A673 (cell line): Measurements from ENCODE around the gene IQCH. TPM values are rescaled to one million over a fixed set of nuclear protein-coding genes. Genes with fewer than 3 reads are reported as not detected.

ENCODE experiments used
- BruUV-seq: library from RNA; stranded (reverse); fragments of 400-500 nt; replicated peaks from 2 replicates; lab custom pipeline; 2021; lab: Mats Ljungman, UMichigan
- CTCF ChIA-PET: fragments of 300-600 bp; sonication (Branson Sonifier 250); formaldehyde crosslinking; loops from one replicate; lab custom pipeline; 2022; ENCODE audit warnings: antibody characterized with exemption; lab: Charles Lee
- POLR2A ChIA-PET: fragments of 300-600 bp; sonication (Branson Sonifier 250); formaldehyde crosslinking; loops from one replicate; lab custom pipeline; 2022; ENCODE audit warnings: antibody characterized with exemption; ENCODE audit not compliant: low non-redundant PET; lab: Charles Lee
- DNase-seq: peaks from one replicate; pipeline ENCODE4 v3.0.0-alpha.2; 2015; ENCODE audit warnings: low spot score
- H3K27ac ChIP-seq: fragments of 200-600 bp; sonication (generic); 2 replicates; pipeline ENCODE4 v1.5.1; 2016; ENCODE audit warnings: mixed run types, low read depth, mild to moderate bottlenecking, mixed read lengths, antibody characterized with exemption, low read length; ENCODE audit not compliant: poor library complexity, severe bottlenecking
- H3K27me3 ChIP-seq: fragments of 200-600 bp; sonication (generic); replicated peaks from 2 replicates; pipeline ENCODE4 v1.6.1; 2017; ENCODE audit warnings: mixed run types, low read depth, mild to moderate bottlenecking, mixed read lengths, antibody characterized with exemption, low read length; ENCODE audit not compliant: insufficient read depth, poor library complexity
- H3K36me3 ChIP-seq: fragments of 200-600 bp; sonication (generic); 2 replicates; pipeline ENCODE4 v1.6.1; 2016; ENCODE audit warnings: mixed run types, mild to moderate bottlenecking, mixed read lengths, antibody characterized with exemption, low read length; ENCODE audit not compliant: insufficient read depth, poor library complexity, severe bottlenecking
- H3K4me1 ChIP-seq: fragments of 200-600 bp; sonication (generic); 2 replicates; pipeline ENCODE4 v1.6.1; 2017; ENCODE audit warnings: mixed run types, mild to moderate bottlenecking, mixed read lengths, antibody characterized with exemption, low read length; ENCODE audit not compliant: insufficient read depth, poor library complexity, severe bottlenecking
- H3K4me3 ChIP-seq: fragments of 200-600 bp; sonication (generic); 2 replicates; pipeline ENCODE4 v1.5.1; 2016; ENCODE audit warnings: low read depth, mixed run types, mild to moderate bottlenecking, mixed read lengths, low read length; ENCODE audit not compliant: poor library complexity, severe bottlenecking
- H3K9me3 ChIP-seq: fragments of 200-600 bp; sonication (generic); 2 replicates; pipeline ENCODE4 v1.6.1; 2016; ENCODE audit warnings: mixed run types, low read depth, mild to moderate bottlenecking, mixed read lengths, antibody characterized with exemption, low read length; ENCODE audit not compliant: poor library complexity, severe bottlenecking
- EZH2 ChIP-seq: fragments of 200-600 bp; sonication (generic); IDR thresholded peaks from 2 replicates; pipeline ENCODE4 v1.6.1; 2017; ENCODE audit warnings: borderline replicate concordance, low read depth, mild to moderate bottlenecking, mixed read lengths, antibody characterized with exemption, low read length; ENCODE audit not compliant: poor library complexity, severe bottlenecking
- intact Hi-C: fragments of 100-400 bp; cut with micrococcal nuclease; formaldehyde crosslinking; loops from one replicate; pipeline ENCODE4 v1.10.0; 2022; ENCODE audit not compliant: unreplicated experiment
- total RNA-seq: library from RNA; stranded (reverse); gene quantifications from 2 replicates; pipeline ENCODE4 v1.2.3, GENCODE V29; 2021
- TF ChIP-seq, protein P1 (sequence below): fragments of 300-800, 200-600 bp; sonication (generic); conservative IDR thresholded peaks from 2 replicates; pipeline ENCODE4 v1.5.1; 2017; ENCODE audit warnings: low read depth, mild to moderate bottlenecking, antibody characterized with exemption, low read length, moderate library complexity, mixed read lengths

Gene IQCH
- total RNA-seq, 1 experiment from 2014 or later: 1.7 TPM

DNA sequence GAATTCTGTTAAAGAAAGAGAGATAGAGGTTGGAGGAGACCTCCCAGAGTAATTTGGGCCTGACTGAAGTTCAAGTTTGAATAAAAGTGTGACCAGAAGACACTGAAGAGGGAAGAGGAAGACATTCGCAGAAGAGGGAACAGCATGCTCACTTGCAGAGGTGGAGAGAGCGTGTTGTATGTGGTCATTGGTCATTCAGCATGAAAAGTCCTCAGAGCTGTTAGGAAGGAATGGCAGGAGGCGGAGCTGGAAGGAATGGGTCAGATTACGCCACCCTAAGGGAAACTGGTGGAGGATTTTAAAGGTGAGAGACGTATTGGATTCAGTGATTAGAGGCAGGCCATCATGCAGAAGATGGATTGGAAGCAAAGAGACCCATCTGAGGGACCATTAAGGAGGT is 41.6 kb downstream of the IQCH start:
- Histone ChIP-seq H3K9me3 (no peaks in the 10 kb centered on the region), H3K4me3 (no peak overlapping the region), H3K4me1 (no peaks in the 10 kb centered on the region), H3K36me3 (no peaks in the 10 kb centered on the region), H3K27ac (no peak overlapping the region), H3K27me3 (no peaks in the 10 kb centered on the region)
- POLR2A ChIA-PET: no interaction called here
- CTCF ChIA-PET: no interaction called here
- intact Hi-C loops: no loop called here
- no peak for TF ChIP-seq EZH2
- TF ChIP-seq, protein P1, sequence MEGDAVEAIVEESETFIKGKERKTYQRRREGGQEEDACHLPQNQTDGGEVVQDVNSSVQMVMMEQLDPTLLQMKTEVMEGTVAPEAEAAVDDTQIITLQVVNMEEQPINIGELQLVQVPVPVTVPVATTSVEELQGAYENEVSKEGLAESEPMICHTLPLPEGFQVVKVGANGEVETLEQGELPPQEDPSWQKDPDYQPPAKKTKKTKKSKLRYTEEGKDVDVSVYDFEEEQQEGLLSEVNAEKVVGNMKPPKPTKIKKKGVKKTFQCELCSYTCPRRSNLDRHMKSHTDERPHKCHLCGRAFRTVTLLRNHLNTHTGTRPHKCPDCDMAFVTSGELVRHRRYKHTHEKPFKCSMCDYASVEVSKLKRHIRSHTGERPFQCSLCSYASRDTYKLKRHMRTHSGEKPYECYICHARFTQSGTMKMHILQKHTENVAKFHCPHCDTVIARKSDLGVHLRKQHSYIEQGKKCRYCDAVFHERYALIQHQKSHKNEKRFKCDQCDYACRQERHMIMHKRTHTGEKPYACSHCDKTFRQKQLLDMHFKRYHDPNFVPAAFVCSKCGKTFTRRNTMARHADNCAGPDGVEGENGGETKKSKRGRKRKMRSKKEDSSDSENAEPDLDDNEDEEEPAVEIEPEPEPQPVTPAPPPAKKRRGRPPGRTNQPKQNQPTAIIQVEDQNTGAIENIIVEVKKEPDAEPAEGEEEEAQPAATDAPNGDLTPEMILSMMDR: no peak
- no peak for DNase-seq
- no TSS peak for BruUV-seq

DNA sequence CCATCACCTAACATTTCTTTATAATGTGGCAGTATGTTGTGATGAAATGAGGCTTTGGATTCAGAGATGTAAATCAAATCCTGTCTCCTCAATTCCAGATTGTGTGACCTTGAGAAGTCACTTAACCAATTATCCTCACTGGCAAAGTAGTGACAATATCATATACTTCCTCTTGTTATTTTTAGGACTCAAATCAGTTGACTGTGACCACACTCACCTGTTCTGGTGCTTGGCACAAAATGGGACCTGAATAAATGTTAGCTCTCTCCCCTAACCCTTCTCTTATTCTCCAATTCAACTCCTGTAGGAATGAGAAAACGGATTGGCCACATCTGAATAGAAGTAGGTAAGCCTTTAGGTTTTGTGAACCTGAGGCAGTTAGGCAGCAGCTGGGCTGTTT is 42.1 kb downstream of the IQCH start:
- ChIA-PET POLR2A (no interaction called here), CTCF (no interaction called here)
- no TSS peak for BruUV-seq
- no peak for DNase-seq
- H3K9me3 ChIP-seq: no peaks in the 10 kb centered on the region
- TF ChIP-seq EZH2: no peak
- TF ChIP-seq, protein P1: no peak
- intact Hi-C loops: no loop called here
- no peak overlapping the region for H3K4me3 ChIP-seq
- no peak overlapping the region for H3K27ac ChIP-seq
- no peaks in the 10 kb centered on the region for H3K27me3 ChIP-seq
- no peaks in the 10 kb centered on the region for H3K36me3 ChIP-seq
- H3K4me1 ChIP-seq: no peaks in the 10 kb centered on the region

DNA sequence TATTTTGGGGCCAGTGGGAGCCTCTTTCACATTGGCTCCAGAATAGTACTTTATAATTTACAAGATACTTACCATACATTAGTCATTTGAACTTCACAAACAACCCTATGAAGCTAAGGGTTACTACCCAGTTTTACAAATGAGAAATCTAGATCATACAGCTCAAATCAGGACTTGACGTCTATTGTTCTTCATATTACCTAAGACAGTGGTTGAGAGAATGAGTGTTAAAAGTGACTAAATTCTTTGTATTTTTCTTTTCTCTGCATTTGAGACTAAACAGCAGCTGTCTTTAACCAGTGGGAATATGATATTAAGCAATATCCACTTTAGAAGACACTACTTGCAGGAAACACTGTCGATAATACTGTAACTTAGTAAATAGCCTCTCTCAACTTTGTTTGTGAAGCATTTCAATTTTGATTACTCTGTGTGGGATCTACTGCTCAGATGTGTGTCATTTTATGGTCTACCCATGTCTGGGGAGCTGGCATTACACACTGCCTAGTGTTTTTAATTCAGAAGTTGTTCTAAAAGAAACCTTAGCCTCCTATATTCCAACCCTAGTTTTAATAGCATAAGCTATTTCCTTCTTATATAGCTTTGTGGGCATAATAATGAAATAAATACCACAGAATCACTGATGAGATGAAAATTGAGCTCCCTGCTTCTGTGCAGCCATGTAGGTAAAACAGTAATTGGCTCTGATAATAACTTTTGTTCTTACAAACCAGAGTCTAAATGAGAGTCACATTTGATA is 45.9 kb downstream of the IQCH start:
- H3K9me3 ChIP-seq: no peaks in the 10 kb centered on the region
- intact Hi-C loops: no loop called here
- H3K36me3 ChIP-seq: no peaks in the 10 kb centered on the region
- H3K27ac ChIP-seq: no peak overlapping the region
- no peak overlapping the region for H3K4me3 ChIP-seq
- H3K27me3 ChIP-seq: no peaks in the 10 kb centered on the region
- POLR2A ChIA-PET: no interaction called here
- DNase-seq: no peak
- H3K4me1 ChIP-seq: no peaks in the 10 kb centered on the region
- TF ChIP-seq EZH2: no peak
- BruUV-seq: no TSS peak
- CTCF ChIA-PET: interaction anchor here (0.6 to 1.2 kb wide), 2 partner anchors 258 to 354 kb away, joined by 3 read pairs; no protein-coding TSS in a partner anchor
